Upper lobe of left lung (tissue), 4 donors: ENCODE results near the gene DLK2.

Source experiments
- CTCF ChIP-seq, 6 experiments: fragments of 450-650 bp in 4 of 6; fragments of 200-600 bp in 2 of 6; sonication (generic) in 2 of 6; IDR thresholded peaks; one replicate each; pipeline ENCODE4 v1.5.1; 2016 to 2019; ENCODE audit warnings: antibody characterized with exemption in 6 of 6
- EP300 ChIP-seq, 4 donors: sonication (generic); formaldehyde crosslinking; IDR thresholded peaks; one replicate each; pipeline ENCODE4 v1.5.1; 2017; ENCODE audit warnings: antibody characterized with exemption in 4 of 4, control low read depth in 2 of 4
- POLR2AphosphoS5 ChIP-seq, 2 donors: sonication (generic); formaldehyde crosslinking; IDR thresholded peaks; one replicate each; pipeline ENCODE4 v1.5.1; 2017; ENCODE audit warnings: antibody characterized with exemption in 2 of 2

- TF ChIP-seq CTCF (IDR thresholded peaks at IDR 0.05) (no peak), EP300 (IDR thresholded peaks at IDR 0.05) (no peak), POLR2AphosphoS5 (IDR thresholded peaks at IDR 0.05) (no peak)
These were observed 22.6 kb upstream of the DLK2 start for GRCh38 chr6:43478008-43478372.
